HT-29 (cell line): ENCODE data around the gene USH1G. TPM values are rescaled to one million over a fixed set of nuclear protein-coding genes. Genes with fewer than 3 reads are reported as not detected.
A peak's percentile ranks its signal among the peaks of the same experiment; 100 is the strongest.

ENCODE experiments used
- DNase-seq: peaks from one replicate; pipeline ENCODE4 v3.0.0-alpha.2; 2015; ENCODE audit warnings: low spot score
- total RNA-seq: library from RNA; depleted of rRNA; stranded (reverse); fragments of >200 nt; shearing (Covaris generic); gene quantifications from 2 replicates; pipeline ENCODE4 v1.2.3, GENCODE V29; 2014

The USH1G gene
- total RNA-seq, 1 experiment from 2014 or later: not detected

- DNase-seq: no peak
Measured at GRCh38 chr17:74954115-74954514, 31.1 kb upstream of the USH1G start.

- DNase-seq: no peak
Measured at GRCh38 chr17:74953134-74953687, 30.2 kb upstream of the USH1G start.

GRCh38 chr17:74952431-74953133 is 29.5 kb upstream of the USH1G start:
- no peak for DNase-seq

- no peak for DNase-seq
Measured at GRCh38 chr17:74951680-74952421, 28.8 kb upstream of the USH1G start.

GRCh38 chr17:74951065-74951464 is 28.0 kb upstream of the USH1G start:
- no peak for DNase-seq

GRCh38 chr17:74950207-74950606 is 27.2 kb upstream of the USH1G start:
- DNase-seq: peak; percentile 23

GRCh38 chr17:74949455-74950115 is 26.5 kb upstream of the USH1G start:
- no peak for DNase-seq

GRCh38 chr17:74947041-74947754 is 24.1 kb upstream of the USH1G start:
- DNase-seq: no peak

GRCh38 chr17:74946641-74947040 is 23.6 kb upstream of the USH1G start:
- no peak for DNase-seq

- DNase-seq: no peak
Measured at GRCh38 chr17:74945543-74945942, 22.5 kb upstream of the USH1G start.

- no peak for DNase-seq
Measured at GRCh38 chr17:74943808-74944522, 20.9 kb upstream of the USH1G start.

- no peak for DNase-seq
Measured at GRCh38 chr17:74941128-74941725, 18.2 kb upstream of the USH1G start.

- no peak for DNase-seq
Measured at GRCh38 chr17:74939534-74939933, 16.5 kb upstream of the USH1G start.

- no peak for DNase-seq
Measured at GRCh38 chr17:74938194-74938950, 15.3 kb upstream of the USH1G start.

- DNase-seq: no peak
Measured at GRCh38 chr17:74937064-74938051, 14.3 kb upstream of the USH1G start.

GRCh38 chr17:74936470-74936799 is 13.4 kb upstream of the USH1G start:
- no peak for DNase-seq

GRCh38 chr17:74935585-74936469 is 12.8 kb upstream of the USH1G start, which contains the start of gene OTOP3:
Gene OTOP3, plus strand, starts transcription at chr17:74935898. Its CDS starts 24 bp downstream, at chr17:74935922.
- no peak for DNase-seq

GRCh38 chr17:74935048-74935447 is 12.0 kb upstream of the USH1G start:
- no peak for DNase-seq
